Stimulated activated CD4-positive, alpha-beta T cell treated with anti-CD3 and anti-CD28 coated beads, TNF-alpha, amount 100 ng/mL, for 24 hours (primary cell): ENCODE results near the gene CHST13.
"Not testable (repeated sequence)": the region's sequence is repeated elsewhere in the genome, so short reads cannot be mapped to it uniquely, and the experiment has no call there.

Experiments
- DNase-seq, 3 experiments: peaks; one replicate each; pipeline ENCODE4 v3.0.0-alpha.2; 2020; ENCODE audit warnings: low read depth in 3 of 3

CHST13 gene

GRCh38 chr3:126525091-126525852, 1.3 kb downstream of the CHST13 start:
- DNase-seq, result no peak

DNA sequence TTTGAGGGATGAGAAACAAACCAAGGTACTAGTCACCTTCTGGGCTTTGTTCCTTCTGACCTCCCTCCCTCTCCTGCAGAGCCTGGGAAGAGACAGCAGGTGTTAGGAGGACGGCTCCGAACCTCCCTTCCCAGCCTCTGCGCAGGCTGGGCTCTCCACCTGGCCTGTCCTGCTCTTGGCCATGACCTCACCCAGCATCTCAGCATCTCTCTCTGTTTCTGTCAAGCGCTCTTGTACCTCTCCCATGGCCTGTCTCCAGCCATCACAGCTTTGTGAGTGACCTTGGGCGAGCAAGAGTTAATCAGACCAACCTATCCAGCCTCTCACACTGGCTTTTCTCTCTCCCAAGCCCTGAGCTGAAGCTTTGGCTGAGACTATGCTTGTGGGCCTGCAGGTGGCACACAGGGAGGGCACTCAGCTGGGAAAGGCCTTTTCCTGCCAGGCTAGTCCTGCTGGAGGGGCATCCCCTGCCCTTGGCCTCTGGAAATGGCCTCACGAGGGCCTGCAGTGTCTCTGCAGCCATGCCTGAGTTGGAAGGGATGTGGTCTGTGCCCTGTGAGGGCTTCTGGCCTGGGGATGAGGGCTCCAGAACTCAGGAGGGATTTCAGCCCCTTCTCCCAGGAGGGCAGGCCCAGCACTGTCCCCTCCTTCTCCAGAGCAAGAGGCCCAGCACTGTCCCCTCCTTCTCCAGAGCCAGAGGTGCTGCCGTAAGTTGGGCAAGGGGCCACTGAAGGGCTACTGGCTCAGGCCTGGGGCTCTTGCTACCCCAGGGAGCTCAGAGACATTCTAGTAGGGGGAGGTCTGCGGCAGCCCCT, 2.1 kb downstream of the CHST13 start:
- DNase-seq, result no peak

DNA sequence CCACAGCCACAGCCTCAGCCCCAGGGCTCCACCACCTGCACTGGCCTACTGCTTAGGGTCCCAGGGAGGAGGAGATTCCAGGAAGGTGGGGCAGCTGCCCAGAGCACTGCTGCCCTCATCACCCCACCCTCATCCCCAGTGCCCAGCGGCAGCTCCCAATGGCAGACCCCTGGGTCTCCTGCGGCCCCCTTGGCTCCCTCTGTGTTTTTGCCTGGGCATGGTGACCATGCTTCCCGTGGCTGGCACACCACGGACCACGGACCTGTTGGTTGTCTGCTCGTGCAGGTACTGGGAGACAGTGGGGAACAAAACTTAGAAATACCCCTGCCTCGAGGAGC, 2.7 kb downstream of the CHST13 start:
- no peak for DNase-seq

DNA sequence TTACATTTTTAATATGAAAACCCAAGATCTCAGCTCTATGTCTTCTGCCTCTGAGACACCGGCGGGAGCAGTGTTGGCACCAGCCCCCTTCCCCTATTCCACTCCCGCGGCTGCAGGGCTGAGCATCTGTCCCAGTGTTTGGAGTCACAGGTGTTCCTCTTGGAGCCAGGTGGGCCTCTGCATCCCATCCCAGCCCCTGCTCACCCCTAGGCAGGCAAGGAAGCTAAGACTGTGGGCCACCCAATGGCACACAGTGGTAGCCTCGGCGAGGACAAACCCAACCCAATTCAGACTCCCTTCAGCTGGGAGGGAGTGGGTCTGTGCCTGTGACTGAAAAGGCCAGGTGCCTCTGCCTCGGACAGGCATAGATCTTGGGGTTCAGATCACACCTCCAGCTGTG, 3.1 kb downstream of the CHST13 start:
- no peak for DNase-seq

DNA sequence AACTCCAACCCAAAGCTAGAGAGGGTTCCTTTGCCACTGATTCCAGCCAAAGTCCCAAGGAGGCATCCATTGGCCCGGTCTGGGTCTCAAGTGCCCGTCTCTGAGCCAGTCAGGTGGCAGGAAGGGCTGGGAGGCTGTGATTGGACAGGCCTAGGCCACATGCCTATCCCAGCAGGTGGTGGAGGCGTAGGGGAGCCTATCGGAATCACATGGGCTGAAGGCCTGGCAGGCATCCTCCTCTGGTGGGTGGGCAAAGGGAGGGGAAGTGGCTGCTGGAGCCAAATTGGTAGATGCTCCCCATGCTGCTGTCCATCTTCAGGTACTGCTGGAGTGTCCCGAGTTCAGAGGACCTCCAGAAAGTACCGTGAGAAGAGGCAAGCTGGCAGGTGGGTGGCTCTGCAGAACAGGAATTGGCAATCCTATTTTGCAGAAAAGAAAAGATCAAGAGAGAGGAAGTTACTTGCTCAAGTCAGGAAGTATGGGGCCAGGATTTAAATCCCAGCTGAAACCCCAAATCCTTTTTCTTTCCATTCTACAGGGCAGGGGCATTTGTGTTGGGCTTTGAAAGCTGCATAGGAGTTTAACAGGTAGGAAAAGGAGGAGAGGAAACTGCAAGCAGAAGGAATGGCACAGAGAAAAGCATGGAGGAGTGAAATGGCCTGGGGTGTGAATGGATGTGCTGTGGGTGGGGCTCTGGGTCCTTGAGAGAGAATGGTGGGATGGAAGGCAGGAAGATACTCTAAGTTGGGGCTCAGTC, 3.7 kb downstream of the CHST13 start:
- no peak for DNase-seq

DNA sequence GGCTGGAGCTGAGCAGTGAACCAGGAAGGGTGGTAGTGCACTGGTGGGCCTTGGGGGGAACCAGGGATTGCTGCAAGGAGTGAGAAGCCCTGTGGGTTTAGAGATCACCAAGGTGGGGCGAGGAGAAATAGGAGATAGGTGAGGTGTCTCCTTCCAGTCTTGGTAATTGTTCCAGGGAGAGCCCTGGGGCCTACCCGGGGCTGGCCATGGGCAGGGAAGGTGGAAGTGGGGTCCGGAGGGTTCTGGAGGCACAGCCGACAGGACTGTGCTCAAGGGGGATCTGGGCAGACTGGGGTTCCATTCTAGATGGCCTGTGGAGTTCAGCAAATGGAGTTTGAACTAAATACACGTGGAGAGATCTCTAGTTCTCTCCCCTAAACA, 4.5 kb downstream of the CHST13 start:
- DNase-seq, result no peak

DNA sequence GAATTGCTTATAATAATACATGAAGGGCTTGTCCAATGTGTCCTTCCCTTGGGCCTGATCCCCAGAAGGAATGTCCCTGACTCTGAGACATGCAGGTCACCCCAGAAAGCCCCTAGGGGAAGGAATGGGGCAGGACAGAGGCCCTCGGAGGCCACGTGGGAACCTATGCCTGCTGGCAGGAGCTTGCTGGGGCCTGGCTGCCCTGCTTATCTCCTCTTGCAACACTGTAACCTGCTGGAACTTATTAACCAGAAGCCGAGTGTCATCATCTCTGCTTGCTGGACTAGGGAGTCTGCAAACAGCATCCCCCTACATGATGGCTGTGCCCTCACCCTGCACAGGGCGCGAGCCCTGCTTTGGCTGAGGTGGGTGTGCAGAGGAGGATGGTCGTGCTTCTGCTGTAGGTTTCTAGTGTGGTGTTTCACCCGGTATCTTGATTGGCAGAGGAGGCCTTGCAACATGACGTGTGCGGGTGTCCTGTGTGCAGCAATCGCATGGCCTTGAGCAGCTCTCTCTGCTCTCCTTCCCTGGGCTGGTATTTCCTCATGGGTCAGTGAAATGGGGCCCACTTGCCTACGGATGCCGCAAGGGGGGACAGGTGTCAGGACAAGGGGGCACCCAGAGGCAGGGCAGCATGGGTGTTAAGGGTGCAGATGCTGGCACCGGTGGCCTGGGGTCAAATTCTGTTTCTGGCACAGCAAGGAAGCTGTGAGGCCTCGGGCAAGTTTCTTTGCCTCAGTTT, 5.0 kb downstream of the CHST13 start:
- no peak for DNase-seq

DNA sequence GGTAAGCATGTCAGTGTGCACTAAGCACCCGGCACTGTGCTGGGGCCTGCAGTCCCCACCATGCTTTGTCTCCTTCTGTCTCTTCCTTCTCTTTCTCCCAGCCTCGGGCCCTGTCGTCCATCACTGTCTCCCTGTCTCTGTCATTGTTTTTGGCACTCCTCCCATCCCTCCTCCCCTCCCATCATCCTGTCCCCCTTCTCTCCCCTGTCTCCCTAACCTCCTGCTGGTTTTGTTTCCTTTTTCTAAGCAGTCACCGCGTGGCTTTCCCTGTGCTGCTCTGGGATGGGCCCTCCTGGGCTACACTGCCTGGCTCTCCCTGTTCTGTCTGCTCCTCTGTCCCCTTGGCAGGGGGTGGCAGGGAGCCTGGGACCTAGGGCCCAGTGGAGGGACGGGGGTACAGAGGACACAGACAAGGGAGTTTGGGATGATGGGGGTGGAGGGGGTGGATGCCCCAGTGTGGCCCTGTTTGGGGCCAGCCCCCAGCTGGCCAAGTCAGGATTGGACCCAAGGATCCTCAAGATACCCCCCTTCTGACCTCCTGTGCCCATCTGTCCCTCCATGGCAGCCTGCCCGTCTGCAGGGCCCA, 5.7 kb downstream of the CHST13 start:
- DNase-seq, result no peak

GRCh38 chr3:126530171-126531050, 6.5 kb downstream of the CHST13 start:
- no peak for DNase-seq

DNA sequence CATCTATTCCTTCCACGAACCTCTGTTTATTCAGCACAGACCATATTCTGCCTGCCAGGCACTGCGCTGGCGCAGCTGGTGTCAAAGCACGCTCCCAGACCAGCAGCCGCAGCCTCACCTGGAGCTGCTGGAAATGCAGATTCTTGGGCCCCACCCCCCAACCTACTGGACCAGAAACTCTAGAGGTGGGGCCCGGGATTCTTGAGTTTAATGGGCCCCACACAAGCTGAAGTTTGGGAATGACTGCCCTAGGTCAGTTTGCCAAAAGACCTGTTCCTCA, 7.0 kb downstream of the CHST13 start:
- DNase-seq, result no peak

- DNase-seq, result no peak
Measured at GRCh38 chr3:126533506-126533905, 9.6 kb downstream of the CHST13 start.

- not testable (repeated sequence) for DNase-seq
Measured at GRCh38 chr3:126534716-126535115, 10.8 kb downstream of the CHST13 start.

GRCh38 chr3:126535636-126536035, 11.7 kb downstream of the CHST13 start:
- no peak for DNase-seq

DNA sequence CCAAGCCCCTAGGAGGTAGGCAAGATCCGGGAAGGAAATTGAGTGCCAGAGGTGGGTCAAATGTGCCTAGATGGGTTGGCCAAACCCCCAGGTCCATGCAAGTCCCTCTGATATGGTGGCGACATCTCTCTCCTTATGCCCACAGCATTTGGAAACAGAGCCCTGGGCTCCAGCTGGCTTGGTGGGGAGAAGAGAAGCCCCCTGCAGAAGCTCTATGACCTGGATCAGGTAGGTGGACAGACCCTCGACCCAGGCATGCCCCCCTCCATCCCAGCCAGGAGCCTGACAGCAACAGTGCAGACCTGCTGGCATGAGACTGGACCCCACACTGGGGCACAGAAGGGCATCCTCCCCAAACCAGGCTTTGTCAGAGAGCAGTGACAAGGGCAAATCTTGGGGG, 12.2 kb downstream of the CHST13 start:
- DNase-seq, result no peak

DNA sequence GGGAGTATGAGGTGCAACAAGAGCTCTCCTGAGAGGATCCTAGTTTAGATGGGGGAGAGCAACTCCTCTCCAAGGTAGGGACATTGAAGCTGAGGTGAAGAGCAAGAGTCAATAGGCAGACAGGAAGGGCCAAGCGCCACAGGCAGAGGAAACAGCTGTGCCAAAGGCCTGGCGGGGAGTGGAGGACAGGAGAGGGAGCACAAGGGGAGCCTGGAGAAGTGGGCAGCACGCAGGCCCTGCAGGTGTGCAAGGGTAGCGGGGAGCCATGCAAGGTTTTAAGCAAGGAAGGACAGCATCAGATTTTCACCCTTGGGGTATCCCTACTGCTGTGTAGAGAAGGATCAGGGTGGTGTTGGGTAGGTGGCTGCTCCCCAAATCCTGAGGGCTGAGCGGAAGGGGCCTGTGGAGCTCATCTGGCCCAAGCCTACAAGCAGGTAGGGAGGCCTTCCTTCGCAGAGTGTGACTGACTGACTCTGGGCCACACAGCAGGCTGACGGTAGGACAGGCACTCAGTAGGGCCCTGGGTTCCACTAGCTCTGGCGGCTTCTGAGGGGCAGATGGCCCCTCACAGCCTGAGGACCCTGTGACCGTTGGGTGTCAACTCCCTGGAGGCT, 13.3 kb downstream of the CHST13 start:
- DNase-seq, result no peak

GRCh38 chr3:126537730-126538281, 13.9 kb downstream of the CHST13 start:
- no peak for DNase-seq

DNA sequence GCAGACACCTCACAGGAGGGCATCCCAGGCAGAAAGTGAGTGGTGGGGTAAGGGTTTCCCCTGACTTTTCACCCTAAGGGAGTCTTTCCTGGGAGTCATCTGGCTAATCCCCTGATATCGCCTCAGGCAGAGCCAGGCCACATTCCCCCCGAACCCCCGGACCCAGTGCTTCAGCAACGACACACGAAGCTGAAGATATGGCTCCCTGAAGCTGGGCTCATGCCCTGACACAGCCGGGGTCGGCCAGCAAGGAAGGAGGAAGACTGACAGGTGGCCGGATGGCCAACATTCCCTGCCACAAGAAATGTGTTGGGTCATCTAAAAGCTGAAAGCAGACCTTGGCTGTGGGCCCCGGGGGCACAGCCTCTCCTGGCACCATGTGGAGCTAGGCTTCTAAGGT, 14.4 kb downstream of the CHST13 start:
- no peak for DNase-seq

DNA sequence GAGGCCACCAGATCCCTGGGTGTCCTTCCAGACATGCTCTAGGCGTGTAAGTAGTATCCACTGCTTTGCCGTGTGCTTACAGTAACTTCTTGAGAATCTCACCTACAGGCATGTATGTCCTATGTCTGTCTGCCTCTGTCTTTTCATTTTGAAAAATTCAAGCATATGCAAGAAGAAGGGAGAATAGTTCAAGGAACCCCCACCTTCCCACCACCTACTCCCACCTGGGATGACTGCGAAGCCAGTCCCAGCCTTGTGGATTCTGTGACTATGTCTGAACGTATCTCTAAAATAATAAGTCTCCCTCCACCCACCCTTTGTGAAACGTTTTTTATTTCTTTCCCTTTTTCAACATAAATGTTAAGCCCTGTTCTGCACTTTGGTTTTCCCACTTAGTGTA, 15.0 kb downstream of the CHST13 start:
- DNase-seq, result no peak

DNA sequence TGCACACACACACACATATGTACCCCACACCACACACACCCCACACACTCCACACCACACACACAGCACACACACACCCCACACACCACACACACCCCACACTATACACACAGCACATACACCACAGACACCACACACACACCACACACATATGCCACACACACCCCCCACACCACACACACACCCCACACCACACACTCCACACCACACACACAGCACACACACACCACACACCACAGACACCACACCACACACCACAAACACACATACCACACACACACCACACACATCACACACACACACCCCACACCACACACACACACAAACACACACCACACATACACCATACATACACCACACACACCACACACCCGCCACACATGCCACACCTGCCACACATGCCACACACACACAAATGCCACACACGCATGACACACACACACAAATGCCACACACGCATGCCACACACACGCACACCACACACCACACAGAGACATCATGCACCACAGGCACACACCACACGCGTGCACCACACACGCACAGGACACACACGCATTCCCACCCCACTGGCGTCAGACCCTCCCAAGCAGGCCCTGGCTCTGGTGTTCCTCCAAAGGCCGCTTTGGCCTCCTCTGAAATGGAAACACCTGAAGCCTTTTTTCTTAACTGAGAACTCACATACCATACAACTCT, 15.7 kb downstream of the CHST13 start:
- no peak for DNase-seq
